Liver (tissue), 9 donors: ENCODE measurements around the gene BICDL1. TPM values are rescaled to one million over a fixed set of nuclear protein-coding genes. Genes with fewer than 3 reads are reported as not detected.
A peak's percentile ranks its signal among the peaks of the same experiment; 100 is the strongest.

Experiments
- DNase-seq: peaks from one replicate; pipeline ENCODE4 v3.0.0-alpha.2; 2017; ENCODE audit warnings: low spot score
- H3K27ac ChIP-seq, 2 donors: one replicate each; pipeline ENCODE4 v1.7.0; 2013; ENCODE audit warnings: inconsistent platforms in 2 of 2, low read length in 2 of 2, control low read depth in 1 of 2, low read depth in 1 of 2, mild to moderate bottlenecking in 1 of 2
- H3K27me3 ChIP-seq, 4 donors: one replicate each; pipeline versions ENCODE4 v1.6.1 to v1.7.0; 2013; ENCODE audit warnings: low read length in 3 of 4, inconsistent platforms in 1 of 4, mild to moderate bottlenecking in 1 of 4, moderate library complexity in 1 of 4; ENCODE audit not compliant: control insufficient read depth in 4 of 4, insufficient read depth in 4 of 4
- H3K36me3 ChIP-seq, 4 donors: one replicate each; pipeline versions ENCODE4 v1.6.1 to v1.7.0; 2013; ENCODE audit warnings: low read length in 3 of 4, mild to moderate bottlenecking in 3 of 4, low read depth in 1 of 4, moderate library complexity in 1 of 4; ENCODE audit not compliant: control insufficient read depth in 4 of 4, insufficient read depth in 3 of 4
- H3K4me1 ChIP-seq, 4 donors: one replicate each; pipeline versions ENCODE4 v1.6.1 to v1.7.0; 2013; ENCODE audit warnings: low read length in 3 of 4, mild to moderate bottlenecking in 3 of 4, moderate library complexity in 1 of 4; ENCODE audit not compliant: control insufficient read depth in 4 of 4, insufficient read depth in 4 of 4
- H3K4me3 ChIP-seq, 3 donors: one replicate each; pipeline versions ENCODE4 v1.6.1 to v1.7.0; 2013; ENCODE audit warnings: low read length in 3 of 3, control low read depth in 1 of 3, low read depth in 1 of 3, mild to moderate bottlenecking in 1 of 3
- H3K9ac ChIP-seq, 2 donors: one replicate each; pipeline ENCODE4 v1.7.0; 2013; ENCODE audit warnings: low read length in 2 of 2, mild to moderate bottlenecking in 2 of 2, moderate library complexity in 2 of 2, control low read depth in 1 of 2, low read depth in 1 of 2
- H3K9me3 ChIP-seq, 4 donors: one replicate each; pipeline versions ENCODE4 v1.6.1 to v1.7.0; 2013; ENCODE audit warnings: low read length in 3 of 4; ENCODE audit not compliant: control insufficient read depth in 4 of 4
- ATF3 ChIP-seq: IDR thresholded peaks from 2 replicates; pipeline ENCODE4 v1.6.1; 2016; ENCODE audit warnings: antibody characterized with exemption
- CTCF ChIP-seq: fragments of 150-350 bp; IDR thresholded peaks from 2 replicates; pipeline ENCODE4 v1.5.1; 2017; ENCODE audit warnings: improper control_type of control experiment, low read depth, low read length; ENCODE audit not compliant: missing input control
- EGR1 ChIP-seq, 2 donors: IDR thresholded peaks; 2 replicates each; pipeline ENCODE4 v1.6.1; 2016 to 2018; ENCODE audit warnings: antibody characterized with exemption in 2 of 2, low read depth in 2 of 2
- FOXA1 ChIP-seq: IDR thresholded peaks from 2 replicates; pipeline ENCODE4 v1.6.1; 2016; ENCODE audit warnings: antibody characterized with exemption
- FOXA2 ChIP-seq: IDR thresholded peaks from 2 replicates; pipeline ENCODE4 v1.6.1; 2016; ENCODE audit warnings: antibody characterized with exemption
- GABPA ChIP-seq, 2 donors: IDR thresholded peaks in 1 of 2; conservative IDR thresholded peaks in 1 of 2; 2 replicates each; pipeline ENCODE4 v1.6.1; 2016; ENCODE audit warnings: antibody characterized with exemption in 2 of 2, mild to moderate bottlenecking in 1 of 2, moderate library complexity in 1 of 2
- HNF4A ChIP-seq, 2 donors: conservative IDR thresholded peaks; 2 replicates each; pipeline ENCODE4 v1.6.1; 2016; ENCODE audit warnings: antibody characterized with exemption in 2 of 2, mild to moderate bottlenecking in 2 of 2
- HNF4G ChIP-seq: IDR thresholded peaks from 2 replicates; pipeline ENCODE4 v1.6.1; 2016; ENCODE audit warnings: antibody characterized with exemption
- JUND ChIP-seq, 2 donors: IDR thresholded peaks; 2 replicates each; pipeline ENCODE4 v1.6.1; 2016; ENCODE audit warnings: antibody characterized with exemption in 2 of 2
- MAX ChIP-seq: IDR thresholded peaks from 2 replicates; pipeline ENCODE4 v1.6.1; 2016; ENCODE audit warnings: antibody characterized with exemption
- NR2F2 ChIP-seq: IDR thresholded peaks from 2 replicates; pipeline ENCODE4 v1.6.1; 2016; ENCODE audit warnings: antibody characterized with exemption
- RAD21 ChIP-seq, 2 donors: IDR thresholded peaks; 2 replicates each; pipeline ENCODE4 v1.6.1; 2016; ENCODE audit warnings: antibody characterized with exemption in 2 of 2, mild to moderate bottlenecking in 2 of 2
- REST ChIP-seq: IDR thresholded peaks from 2 replicates; pipeline ENCODE4 v1.6.1; 2016; ENCODE audit warnings: antibody characterized with exemption, mild to moderate bottlenecking
- RXRA ChIP-seq, 2 donors: IDR thresholded peaks; 2 replicates each; pipeline ENCODE4 v1.6.1; 2017 to 2018; ENCODE audit warnings: antibody characterized with exemption in 2 of 2, mild to moderate bottlenecking in 1 of 2
- SP1 ChIP-seq: IDR thresholded peaks from 2 replicates; pipeline ENCODE4 v1.6.1; 2018; ENCODE audit warnings: antibody characterized with exemption, mild to moderate bottlenecking
- TAF1 ChIP-seq: conservative IDR thresholded peaks from 2 replicates; pipeline ENCODE4 v1.6.1; 2016; ENCODE audit warnings: antibody characterized with exemption, mild to moderate bottlenecking
- YY1 ChIP-seq: IDR thresholded peaks from 2 replicates; pipeline ENCODE4 v1.6.1; 2016; ENCODE audit warnings: antibody characterized with exemption, mild to moderate bottlenecking
- ZBTB33 ChIP-seq: IDR thresholded peaks from 2 replicates; pipeline ENCODE4 v1.6.1; 2016; ENCODE audit warnings: antibody characterized with exemption
- WGBS: extraction: QIAGEN DNeasy Blood & Tissue Kit; methylation state at CpG from one replicate; pipeline ENCODE4 v1.1.7; 2013; 5-methylcytosine and 5-hydroxymethylcytosine counted together
- polyA plus RNA-seq, 2 donors: library from polyadenylated mRNA; stranded (reverse) in 1 of 2; unstranded in 1 of 2; fragments of 200-250 nt in 1 of 2; fragments of >200 nt in 1 of 2; fragmentation: Nextera tagmentation in 1 of 2; extraction: Ambion mirVana in 1 of 2; gene quantifications; one replicate each; pipeline versions ENCODE4 v1.2.1 to v1.2.3, GENCODE V29; 2013 to 2015
- total RNA-seq, 2 donors: library from RNA; depleted of rRNA; stranded (reverse); fragments of >200 nt; gene quantifications; one replicate each; pipeline ENCODE4 v1.2.3, GENCODE V29; 2014
- donor health status: healthy.
- donor health status: healthy.
- donor health status: healthy.
- donor health status: healthy.
- donor health status: healthy.

Gene BICDL1
- total and polyA plus RNA-seq, 4 donors = 0.65 to 3.8 (median 2.3) TPM

- 74% methylated on average over 6 of the region's 6 CpGs for WGBS
- Histone ChIP-seq H3K36me3 (no peaks in the 10 kb centered on the region), H3K27me3 (no peaks in the 10 kb centered on the region), H3K4me1 (peaks cover 0 to 13% (median 9%) of the 10 kb centered on the region in 4 donors), H3K9ac (peak overlapping the region in 1 of 2 donors; percentile 67), H3K27ac (no peak overlapping the region), H3K9me3 (no peaks in the 10 kb centered on the region), H3K4me3 (no peak overlapping the region)
- DNase-seq = no peak
- TF ChIP-seq JUND (IDR thresholded peaks at IDR 0.05) = no peak
- no peak for TF ChIP-seq EGR1 (IDR thresholded peaks at IDR 0.05; ENCODE audit: low read depth in 2 of 2)
- TF ChIP-seq HNF4G = no peak
- no peak for TF ChIP-seq TAF1
- TF ChIP-seq HNF4A (conservative IDR thresholded peaks at IDR 0.05) = no peak
- no peak for TF ChIP-seq RAD21 (IDR thresholded peaks at IDR 0.05)
- no peak for TF ChIP-seq REST
- no peak for TF ChIP-seq ATF3
- TF ChIP-seq GABPA (IDR thresholded peaks at IDR 0.05 in 1 of 2, conservative IDR thresholded peaks at IDR 0.05 in 1 of 2) = no peak
- TF ChIP-seq YY1 = no peak
- no peak for TF ChIP-seq CTCF
- TF ChIP-seq MAX = no peak
- TF ChIP-seq FOXA2 = no peak
- TF ChIP-seq SP1 = no peak
- no peak for TF ChIP-seq RXRA (IDR thresholded peaks at IDR 0.05)
- no peak for TF ChIP-seq NR2F2
- no peak for TF ChIP-seq ZBTB33
- no peak for TF ChIP-seq FOXA1
Measured at GRCh38 chr12:120085920-120086645, 97.0 kb downstream of the BICDL1 start.
